SH-SY5Y (cell line): ENCODE results near the gene WFDC9.

Experiments used
- GATA2 ChIP-seq: IDR thresholded peaks from 2 replicates; pipeline ENCODE4 v1.6.1; 2011; ENCODE audit warnings: mild to moderate bottlenecking, low read depth, low read length
- GATA3 ChIP-seq: IDR thresholded peaks from 2 replicates; pipeline ENCODE4 v1.6.1; 2011; ENCODE audit warnings: low read depth, mild to moderate bottlenecking, low read length, moderate library complexity

The WFDC9 gene

DNA sequence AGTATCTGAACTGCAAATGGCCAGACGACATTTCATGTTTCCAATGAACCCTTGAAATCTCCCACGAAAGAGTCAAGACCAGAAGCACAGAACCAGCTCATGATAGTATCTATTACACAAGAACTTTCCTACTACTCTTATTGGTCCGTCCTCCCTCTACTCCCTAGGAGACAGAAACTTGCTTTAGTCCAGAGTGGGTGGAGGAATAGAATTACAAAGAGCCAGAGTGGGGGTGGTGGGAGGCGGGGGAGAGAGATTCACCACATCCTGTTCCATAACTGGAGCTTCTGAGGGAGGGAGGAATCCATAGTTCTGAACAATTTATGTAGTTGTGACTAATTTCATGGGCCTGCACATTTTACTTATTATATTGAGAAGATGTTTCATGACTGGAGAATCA is 20.0 kb downstream of the WFDC9 start:
- TF ChIP-seq GATA3: no peak
- no peak for TF ChIP-seq GATA2

DNA sequence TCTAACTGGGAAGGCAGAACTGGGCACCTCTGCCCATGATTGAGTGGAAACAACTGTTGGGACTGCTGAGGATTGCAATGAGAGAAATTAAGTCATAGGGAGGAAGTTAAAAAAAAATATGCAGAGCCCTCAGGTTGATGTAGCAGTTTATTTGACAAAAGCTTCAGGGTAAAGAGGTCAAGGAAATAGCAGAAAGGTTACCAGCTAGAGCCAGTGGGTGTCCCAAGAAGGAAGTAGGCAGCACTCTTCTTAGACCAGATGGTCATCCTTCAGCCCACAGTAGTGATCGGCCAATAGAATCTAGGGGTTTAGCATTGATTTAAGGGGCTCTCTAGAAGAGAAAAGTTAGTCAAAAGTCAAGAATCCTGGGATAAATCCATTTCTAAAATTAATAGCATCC is 23.3 kb downstream of the WFDC9 start:
- no peak for TF ChIP-seq GATA3
- no peak for TF ChIP-seq GATA2

- TF ChIP-seq GATA2: no peak
- no peak for TF ChIP-seq GATA3
Measured at GRCh38 chr20:45595235-45595634, 35.8 kb downstream of the WFDC9 start.

GRCh38 chr20:45593498-45593897 is 37.6 kb downstream of the WFDC9 start:
- TF ChIP-seq GATA2 (no peak), GATA3 (no peak)

- TF ChIP-seq GATA3 (no peak), GATA2 (no peak)
Measured at GRCh38 chr20:45592574-45593189, 38.4 kb downstream of the WFDC9 start.

GRCh38 chr20:45589725-45590124 is 41.4 kb downstream of the WFDC9 start:
- TF ChIP-seq GATA3 (no peak), GATA2 (no peak)

DNA sequence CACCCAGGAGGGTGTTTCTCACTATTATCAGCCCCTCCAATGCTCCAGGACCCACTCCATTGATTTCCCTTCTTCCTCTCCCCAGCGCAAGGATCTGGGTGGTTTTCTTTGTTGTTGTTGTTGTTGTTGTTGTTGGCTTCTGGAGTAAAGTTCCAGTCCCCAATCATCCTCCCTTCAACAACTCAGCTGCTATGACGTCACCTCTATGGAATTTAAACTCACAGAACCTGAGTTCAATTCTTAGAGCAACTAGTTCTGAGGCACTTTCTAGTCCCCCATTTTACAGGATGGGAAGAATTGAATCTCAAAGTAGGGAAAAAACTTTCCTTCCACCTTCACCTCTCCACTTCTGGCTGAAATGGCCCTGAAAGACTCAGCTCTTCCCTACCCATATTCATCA is 42.3 kb downstream of the WFDC9 start:
- no peak for TF ChIP-seq GATA3
- no peak for TF ChIP-seq GATA2

DNA sequence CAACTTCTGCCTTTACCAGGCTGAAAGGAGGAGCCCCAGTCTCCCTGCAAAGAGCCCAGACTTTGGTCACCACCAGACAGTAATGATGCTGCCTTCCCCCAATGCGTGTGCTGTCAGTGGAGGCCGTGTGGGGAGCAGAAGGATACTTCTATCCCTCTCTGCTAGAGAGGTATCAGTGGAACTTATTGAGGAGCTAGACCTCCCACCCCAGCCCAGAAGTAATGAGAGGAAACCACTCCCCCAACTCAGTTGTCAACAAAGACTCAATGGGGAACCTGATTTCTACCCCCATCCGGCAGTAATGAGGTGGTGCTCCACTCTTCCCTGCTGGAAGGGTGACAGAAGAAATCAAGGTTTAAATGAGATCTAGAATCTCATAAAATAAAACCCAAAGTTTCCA is 47.6 kb downstream of the WFDC9 start:
- TF ChIP-seq GATA3 (no peak), GATA2 (no peak)

GRCh38 chr20:45581702-45582101 is 49.4 kb downstream of the WFDC9 start:
- no peak for TF ChIP-seq GATA3
- no peak for TF ChIP-seq GATA2

- TF ChIP-seq GATA3 (no peak), GATA2 (no peak)
Measured at GRCh38 chr20:45579184-45579583, 51.9 kb downstream of the WFDC9 start, which contains the start of gene WFDC8. WFDC8 (minus strand) TSS chr20:45579284; CDS start chr20:45579247, 37 bp downstream.

DNA sequence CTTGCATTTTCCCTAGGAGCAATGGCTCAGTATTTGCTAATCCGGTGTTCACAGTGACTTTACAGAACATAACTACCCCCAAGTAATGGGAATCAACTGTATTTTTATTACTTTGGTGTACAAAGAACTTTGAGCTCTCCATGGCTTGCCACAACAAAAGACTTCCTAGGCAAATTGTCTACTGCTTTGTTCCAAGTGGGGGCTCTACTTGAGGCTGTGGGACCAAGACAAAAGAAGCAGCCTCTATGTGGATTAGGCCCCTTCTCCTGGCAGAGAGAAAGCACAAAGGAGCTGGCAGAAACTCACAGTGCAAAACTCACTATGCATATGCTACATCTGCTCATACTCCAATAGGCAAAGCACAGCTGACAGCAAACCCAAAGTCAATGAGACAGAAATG is 52.9 kb downstream of the WFDC9 start:
- TF ChIP-seq GATA3: no peak
- no peak for TF ChIP-seq GATA2

GRCh38 chr20:45576995-45577394 is 54.1 kb downstream of the WFDC9 start:
- TF ChIP-seq GATA2: no peak
- TF ChIP-seq GATA3: no peak

DNA sequence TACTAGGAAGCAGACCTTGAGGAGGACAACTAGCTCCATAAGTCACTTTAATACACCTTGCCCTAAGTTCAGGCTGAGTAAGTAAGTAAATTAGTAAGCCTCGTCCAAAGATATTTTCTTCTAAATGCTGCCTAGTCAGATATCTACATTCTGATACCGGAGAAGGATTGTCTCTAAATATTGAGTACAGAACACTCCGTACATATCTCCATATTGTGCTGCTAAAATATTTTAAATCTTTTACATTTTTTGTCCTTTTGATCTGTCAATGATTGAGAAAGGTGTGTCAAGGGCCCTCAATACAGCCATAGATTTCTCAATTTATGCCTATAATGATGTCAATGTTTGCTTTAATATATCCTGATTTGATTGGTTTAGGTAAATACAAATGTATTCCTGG is 55.2 kb downstream of the WFDC9 start:
- TF ChIP-seq GATA3 (no peak), GATA2 (no peak)

GRCh38 chr20:45564760-45565276 is 66.3 kb downstream of the WFDC9 start:
- TF ChIP-seq GATA3 (no peak), GATA2 (no peak)
